ENCODE data around the gene POLR1C. TPM values are rescaled to one million over a fixed set of nuclear protein-coding genes. Genes with fewer than 3 reads are reported as not detected.

POLR1C gene, protein sequence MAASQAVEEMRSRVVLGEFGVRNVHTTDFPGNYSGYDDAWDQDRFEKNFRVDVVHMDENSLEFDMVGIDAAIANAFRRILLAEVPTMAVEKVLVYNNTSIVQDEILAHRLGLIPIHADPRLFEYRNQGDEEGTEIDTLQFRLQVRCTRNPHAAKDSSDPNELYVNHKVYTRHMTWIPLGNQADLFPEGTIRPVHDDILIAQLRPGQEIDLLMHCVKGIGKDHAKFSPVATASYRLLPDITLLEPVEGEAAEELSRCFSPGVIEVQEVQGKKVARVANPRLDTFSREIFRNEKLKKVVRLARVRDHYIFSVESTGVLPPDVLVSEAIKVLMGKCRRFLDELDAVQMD
- 46.7 to 56.2 TPM (median 47.8 TPM) in 5 replicates for total RNA-seq (2022; extraction: Qiagen RNA extraction; ENCODE audit: low read depth)

DNA sequence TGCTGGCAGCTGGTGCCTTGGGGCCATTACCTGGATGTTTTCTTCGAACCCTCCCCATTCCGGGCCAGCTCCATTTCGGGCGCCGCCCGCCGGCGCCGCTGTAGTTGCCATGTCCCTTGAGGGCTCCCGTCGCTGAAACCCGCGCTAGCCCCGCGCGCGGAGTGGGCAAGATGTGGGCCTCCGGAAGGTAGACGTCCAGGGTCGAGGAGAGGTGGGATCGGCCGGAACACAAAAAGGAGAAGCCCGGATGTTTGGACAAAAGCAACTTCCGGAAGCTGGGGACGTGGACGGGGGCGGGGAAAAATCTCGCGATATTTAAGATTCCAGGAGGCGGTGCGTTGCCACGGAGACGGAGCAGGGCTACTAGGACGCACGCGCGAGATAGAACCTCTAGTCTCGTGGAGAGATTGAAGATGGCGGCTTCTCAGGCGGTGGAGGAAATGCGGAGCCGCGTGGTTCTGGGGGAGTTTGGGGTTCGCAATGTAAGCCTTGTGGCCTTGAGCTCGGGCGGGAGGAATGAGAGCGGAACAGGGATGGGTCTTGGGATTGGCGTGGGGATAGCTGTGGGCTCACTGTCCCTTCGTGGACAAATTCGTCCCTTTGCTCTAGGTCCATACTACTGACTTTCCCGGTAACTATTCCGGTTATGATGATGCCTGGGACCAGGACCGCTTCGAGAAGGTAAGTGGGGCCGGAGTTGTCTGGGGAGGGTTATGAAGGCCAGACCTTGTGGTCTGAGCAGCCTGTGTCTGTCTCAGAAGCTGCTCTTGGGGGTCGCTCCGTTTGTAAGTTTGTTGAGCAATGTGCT is at the start of gene POLR1C, which contains the start of gene YIPF3:
Gene POLR1C (plus strand): TSS at position 393 of the 808 bp plus-strand sequence. CDS start 21 bp downstream, at position 414.
Gene YIPF3 (minus strand): TSS at position 230 of the 808 bp plus-strand sequence. CDS start 119 bp downstream, at position 111.

DNA sequence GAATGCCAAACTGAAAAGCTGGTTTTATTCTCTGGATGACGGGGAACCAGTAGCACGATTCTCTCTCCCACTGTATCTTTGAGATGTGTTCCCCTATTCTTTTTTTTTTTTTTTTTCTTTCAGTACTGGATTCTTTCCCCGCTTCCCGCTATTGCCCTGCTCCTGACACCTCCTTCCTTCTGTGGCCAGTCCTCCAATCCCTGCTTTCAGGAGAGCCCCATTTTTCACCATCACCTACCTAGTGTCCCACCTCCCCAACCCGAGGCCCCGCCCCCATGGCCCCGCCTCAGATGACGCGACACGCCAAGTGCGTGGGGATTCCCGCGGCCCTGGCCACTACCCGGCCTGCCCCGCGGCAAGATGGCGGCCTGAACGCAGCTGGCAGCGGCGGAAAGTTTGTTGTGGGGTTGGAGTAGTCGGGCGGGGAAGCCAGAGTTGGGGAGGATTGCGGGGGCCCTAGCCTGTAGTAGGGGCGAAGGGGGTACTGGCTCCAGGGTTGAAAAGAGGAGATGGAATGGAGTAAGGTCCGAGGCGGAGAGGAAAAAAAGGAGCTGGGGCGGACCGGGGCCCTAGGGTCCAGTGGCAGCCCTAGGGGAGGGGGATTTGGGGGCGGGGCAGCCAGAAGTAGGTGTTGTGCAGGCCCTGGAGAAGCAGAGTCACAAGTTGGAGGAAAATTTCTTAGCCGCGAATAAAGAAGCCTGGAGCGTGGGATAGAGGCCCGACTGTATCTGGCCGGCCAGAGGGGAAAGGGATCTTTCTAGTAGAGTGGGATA is 39.5 kb upstream of the POLR1C start, which contains the start of gene TJAP1:
Gene TJAP1 (plus strand): TSS at position 336 of the 773 bp plus-strand sequence. CDS start 21,432 bp downstream, outside the sequence.

DNA sequence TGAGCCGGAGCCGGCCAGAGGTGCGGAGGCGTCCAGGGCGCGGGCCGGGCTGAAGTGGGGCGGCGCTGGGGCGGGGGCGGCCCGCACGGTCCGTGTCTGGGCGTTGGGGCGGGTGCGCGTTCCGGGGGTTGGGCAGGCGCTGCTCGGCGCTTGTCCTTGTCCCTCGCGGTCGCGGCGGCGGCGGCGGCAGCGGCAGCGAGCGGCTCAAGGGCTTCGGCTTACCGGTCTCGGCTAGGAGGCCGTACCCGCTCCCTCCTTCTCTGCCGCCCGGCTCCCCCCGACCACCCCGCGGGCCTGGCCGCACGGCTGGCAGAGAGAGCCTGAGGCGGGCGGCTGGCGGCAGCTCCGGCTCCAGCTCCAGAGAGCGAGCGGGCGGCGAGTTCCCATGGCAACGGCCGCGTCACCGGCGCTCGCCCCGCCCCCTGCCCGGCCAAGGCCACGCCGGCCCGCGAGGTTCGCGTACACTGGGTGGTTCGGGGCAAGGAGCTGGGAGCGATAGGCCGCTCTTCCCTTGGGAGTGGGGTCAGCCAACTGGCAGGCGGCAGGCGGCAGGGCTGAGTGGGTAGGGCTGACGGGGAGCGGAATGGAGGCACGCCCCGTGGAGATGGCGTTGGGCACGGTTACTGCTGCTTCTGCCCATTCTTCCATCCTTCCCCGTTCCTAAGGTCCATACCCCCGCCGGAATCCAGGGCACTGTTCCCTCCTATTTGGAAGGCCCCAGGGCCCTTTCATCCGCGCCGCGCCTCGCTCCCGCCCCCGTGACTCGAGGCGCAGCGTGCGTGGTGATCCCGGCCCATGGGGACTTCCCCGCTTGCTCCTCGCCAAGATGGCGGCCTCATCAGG is 6.7 kb upstream of the POLR1C start, which contains the start of gene LRRC73:
Gene LRRC73 (minus strand): TSS at position 363 of the 843 bp plus-strand sequence. CDS start 561 bp downstream, outside the sequence.

Other genes with a start within 250 kb of the POLR1C start
- gene SLC22A7, start 218.8 kb upstream of the POLR1C start, total RNA-seq (2022; extraction: Qiagen RNA extraction; ENCODE audit: low read depth), result not detected in 5 replicates
- 0.37 to 1.0 TPM (median 0.53 TPM) in 5 replicates for gene CRIP3, start 208.3 kb upstream of the POLR1C start, total RNA-seq (2022; extraction: Qiagen RNA extraction; ENCODE audit: low read depth)
- gene ZNF318, start 147.4 kb upstream of the POLR1C start, total RNA-seq (2022; extraction: Qiagen RNA extraction; ENCODE audit: low read depth), result 3.8 to 5.3 TPM (median 5.1 TPM) in 5 replicates
- 6.2 to 11.6 TPM (median 10.6 TPM) in 5 replicates for gene ABCC10, start 89.5 kb upstream of the POLR1C start, total RNA-seq (2022; extraction: Qiagen RNA extraction; ENCODE audit: low read depth)
- gene DLK2, start 61.5 kb upstream of the POLR1C start, total RNA-seq (2022; extraction: Qiagen RNA extraction; ENCODE audit: low read depth), result 5.1 to 7.8 TPM (median 6.8 TPM) in 5 replicates
- gene TJAP1, start 39.5 kb upstream of the POLR1C start, total RNA-seq (2022; extraction: Qiagen RNA extraction; ENCODE audit: low read depth), result 14.8 to 20.2 TPM (median 18.9 TPM) in 5 replicates
- 0.88 to 1.2 TPM (median 1.2 TPM) in 5 replicates for gene LRRC73, start 6.7 kb upstream of the POLR1C start, total RNA-seq (2022; extraction: Qiagen RNA extraction; ENCODE audit: low read depth)
- 63.8 to 71.0 TPM (median 66.7 TPM) in 5 replicates for gene YIPF3, start 163 bp upstream of the POLR1C start, total RNA-seq (2022; extraction: Qiagen RNA extraction; ENCODE audit: low read depth)
- gene XPO5, start 58.9 kb downstream of the POLR1C start, total RNA-seq (2022; extraction: Qiagen RNA extraction; ENCODE audit: low read depth), result 24.7 to 28.9 TPM (median 28.4 TPM) in 5 replicates
- 8.2 to 11.6 TPM (median 8.6 TPM) in 5 replicates for gene POLH, start 59.1 kb downstream of the POLR1C start, total RNA-seq (2022; extraction: Qiagen RNA extraction; ENCODE audit: low read depth)
- 13.4 to 21.4 TPM (median 20.1 TPM) in 5 replicates for gene GTPBP2, start 112.2 kb downstream of the POLR1C start, total RNA-seq (2022; extraction: Qiagen RNA extraction; ENCODE audit: low read depth)
- 33.7 to 39.2 TPM (median 36.1 TPM) in 5 replicates for gene MAD2L1BP, start 118.8 kb downstream of the POLR1C start, total RNA-seq (2022; extraction: Qiagen RNA extraction; ENCODE audit: low read depth)
- gene RSPH9, start 127.9 kb downstream of the POLR1C start, total RNA-seq (2022; extraction: Qiagen RNA extraction; ENCODE audit: low read depth), result 0.08 to 0.29 TPM (median 0.24 TPM) in 5 replicates
- gene MRPS18A, start 170.7 kb downstream of the POLR1C start, total RNA-seq (2022; extraction: Qiagen RNA extraction; ENCODE audit: low read depth), result 46.0 to 53.8 TPM (median 49.9 TPM) in 5 replicates

Data from A549 treated with GW870086 at 1 μM for 4 hours (cell line).